GM21526 (cell line): ENCODE measurements around the gene GNAQ.

Experiments
- ATAC-seq: cut with Tn5 transposase; IDR thresholded peaks from one replicate; pipeline ENCODE4 v1.9.1; 2021; ENCODE audit warnings: moderate library complexity; ENCODE audit not compliant: unreplicated experiment, low FRiP score

The GNAQ gene

GRCh38 chr9:77830618-77831285, 200.9 kb downstream of the GNAQ start:
- ATAC-seq: no peak

- no peak for ATAC-seq
These were observed 202.2 kb downstream of the GNAQ start for GRCh38 chr9:77829420-77829819.

- ATAC-seq: peak; percentile 91
These were observed 204.4 kb downstream of the GNAQ start for GRCh38 chr9:77827104-77827784.

- ATAC-seq: no peak
These were observed 205.0 kb downstream of the GNAQ start for GRCh38 chr9:77826621-77827020.

- ATAC-seq: no peak
These were observed 205.5 kb downstream of the GNAQ start for GRCh38 chr9:77826116-77826515.

GRCh38 chr9:77825361-77825760, 206.2 kb downstream of the GNAQ start:
- no peak for ATAC-seq

GRCh38 chr9:77820293-77820954, 211.2 kb downstream of the GNAQ start:
- no peak for ATAC-seq

GRCh38 chr9:77819657-77820056, 212.0 kb downstream of the GNAQ start:
- no peak for ATAC-seq

- peak; percentile 74 for ATAC-seq
These were observed 213.9 kb downstream of the GNAQ start for GRCh38 chr9:77817590-77818311.

- no peak for ATAC-seq
These were observed 214.8 kb downstream of the GNAQ start for GRCh38 chr9:77816641-77817341.

GRCh38 chr9:77815260-77815659, 216.4 kb downstream of the GNAQ start:
- no peak for ATAC-seq

- ATAC-seq: no peak
These were observed 219.8 kb downstream of the GNAQ start for GRCh38 chr9:77811832-77812231.

GRCh38 chr9:77810637-77811119, 220.9 kb downstream of the GNAQ start:
- ATAC-seq: no peak

GRCh38 chr9:77810047-77810446, 221.6 kb downstream of the GNAQ start:
- no peak for ATAC-seq

GRCh38 chr9:77809552-77809951, 222.1 kb downstream of the GNAQ start:
- ATAC-seq: no peak

GRCh38 chr9:77808751-77809081, 222.9 kb downstream of the GNAQ start:
- no peak for ATAC-seq

- ATAC-seq: no peak
These were observed 223.5 kb downstream of the GNAQ start for GRCh38 chr9:77807846-77808750.

GRCh38 chr9:77807281-77807683, 224.3 kb downstream of the GNAQ start:
- no peak for ATAC-seq

- no peak for ATAC-seq
These were observed 224.9 kb downstream of the GNAQ start for GRCh38 chr9:77806741-77807140.
